Spleen (tissue), 11 donors: ENCODE results near the gene ERC2. TPM values are rescaled to one million over a fixed set of nuclear protein-coding genes. Genes with fewer than 3 reads are reported as not detected.

Experiments
- DNase-seq: peaks from one replicate; pipeline ENCODE4 v3.0.0-alpha.2; 2020
- H3K27ac ChIP-seq, 8 donors: fragments of 200-600 bp; sonication (generic) in 7 of 8; 1 replicate in 4 of 8; 2 replicates in 4 of 8; pipeline versions ENCODE4 v1.5.0 to v1.8.0; 2016 to 2021; ENCODE audit warnings: inconsistent platforms in 4 of 8, mild to moderate bottlenecking in 4 of 8, moderate library complexity in 1 of 8
- H3K27me3 ChIP-seq, 7 donors: fragments of 200-600 bp; sonication (generic) in 6 of 7; replicated peaks in 1 of 7; 1 replicate in 4 of 7; 2 replicates in 3 of 7; pipeline versions ENCODE4 v1.5.0 to v1.8.0; 2016 to 2021; ENCODE audit warnings: inconsistent platforms in 3 of 7, mild to moderate bottlenecking in 1 of 7
- H3K36me3 ChIP-seq, 6 donors: fragments of 200-600 bp; sonication (generic) in 5 of 6; 1 replicate in 4 of 6; 2 replicates in 2 of 6; pipeline versions ENCODE4 v1.5.0 to v1.8.0; 2016 to 2021; ENCODE audit warnings: inconsistent platforms in 2 of 6
- H3K4me1 ChIP-seq, 6 donors: fragments of 200-600 bp; sonication (generic) in 5 of 6; 1 replicate in 3 of 6; 2 replicates in 3 of 6; pipeline versions ENCODE4 v1.5.0 to v1.8.0; 2016 to 2021; ENCODE audit warnings: inconsistent platforms in 3 of 6
- H3K4me3 ChIP-seq, 8 donors: fragments of 200-600 bp; sonication (generic) in 7 of 8; 1 replicate in 4 of 8; 2 replicates in 4 of 8; pipeline versions ENCODE4 v1.5.0 to v1.8.0; 2016 to 2021; ENCODE audit warnings: inconsistent platforms in 4 of 8, mild to moderate bottlenecking in 4 of 8, moderate library complexity in 2 of 8
- H3K9me3 ChIP-seq, 8 donors: fragments of 200-600 bp; sonication (generic) in 7 of 8; 1 replicate in 4 of 8; 2 replicates in 4 of 8; pipeline versions ENCODE4 v1.5.0 to v1.8.0; 2016 to 2021; ENCODE audit warnings: inconsistent platforms in 4 of 8
- CTCF ChIP-seq, 11 experiments: fragments of 200-600 bp in 7 of 11; fragments of 450-650 bp in 4 of 11; sonication (generic) in 4 of 11; IDR thresholded peaks in 8 of 11; conservative IDR thresholded peaks in 3 of 11; 1 replicate in 7 of 11; 2 replicates in 4 of 11; pipeline versions ENCODE4 v1.4.0 to v1.8.0; 2016 to 2021; ENCODE audit warnings: antibody characterized with exemption in 11 of 11, inconsistent platforms in 4 of 11, mild to moderate bottlenecking in 1 of 11
- POLR2A ChIP-seq, 3 donors: fragments of 450-650 bp; IDR thresholded peaks; one replicate each; pipeline ENCODE4 v1.5.1; 2017; ENCODE audit warnings: antibody characterized with exemption in 3 of 3, mild to moderate bottlenecking in 1 of 3
- POLR2AphosphoS5 ChIP-seq, 3 donors: sonication (generic); formaldehyde crosslinking; IDR thresholded peaks; one replicate each; pipeline ENCODE4 v1.5.1; 2017; ENCODE audit warnings: antibody characterized with exemption in 3 of 3
- WGBS, 5 donors: extraction: QIAGEN DNeasy Blood & Tissue Kit in 3 of 5; methylation state at CpG; one replicate each; pipeline versions ENCODE4 v1.1.5 to v1.1.7; 2013 to 2018; 5-methylcytosine and 5-hydroxymethylcytosine counted together
- intact Hi-C: fragments of 100-400 bp; cut with DNase I; formaldehyde crosslinking; loops from one replicate; pipeline ENCODE4 v1.15.0; 2023; ENCODE audit warnings: low total_unique reads
- polyA plus RNA-seq, 3 donors: library from polyadenylated mRNA; stranded (reverse); fragments of 200-250 nt; gene quantifications; one replicate each; pipeline ENCODE4 v1.2.1, GENCODE V29; 2013
- total RNA-seq, 7 donors: library from RNA; depleted of rRNA in 3 of 7; stranded (reverse); fragments of >200 nt in 3 of 7; fragmentation: NEBNext Ultra II Directional in 4 of 7; extraction: Animal tissue kit (Norgen Biotek cat#: 25700) in 4 of 7; gene quantifications; one replicate each; pipeline versions ENCODE4 v1.1.0 to v1.2.1, GENCODE V29; 2016 to 2021
- donor health status: healthy with polysubstance abuse.
- donor health status: DM: no; HTN: no; CAD: no; lungs with moderate emphysema.
- donor health status: DM: no; HTN: no; CAD: no.
- donor health status: Bipolar disorder and iron deficiency.
- donor health status: healthy.
- donor health status: DM: no; HTN: no; CAD: no.
- donor health status: DM: yes; HTN: yes; CAD: no.

Gene ERC2
- total and polyA plus RNA-seq, 10 donors, result 0.04 to 4.9 (median 0.39) TPM

GRCh38 chr3:56322862-56323261, 145.4 kb downstream of the ERC2 start:
- no peaks in the 10 kb centered on the region for H3K27me3 ChIP-seq
- TF ChIP-seq CTCF (IDR thresholded peaks at IDR 0.05 in 8 of 11, conservative IDR thresholded peaks at IDR 0.05 in 3 of 11) (no peak), POLR2AphosphoS5 (IDR thresholded peaks at IDR 0.05) (no peak), POLR2A (IDR thresholded peaks at IDR 0.05) (no peak)
- WGBS, 5 donors, result 65 to 73% (median 69%) methylated on average over 2 of the region's 2 CpGs
- H3K4me1 ChIP-seq, result peaks cover 0 to 7% (median 0%) of the 10 kb centered on the region in 6 donors
- DNase-seq, result no peak
- H3K4me3 ChIP-seq, result no peak overlapping the region
- intact Hi-C loops, result no loop called here
- H3K9me3 ChIP-seq, result no peaks in the 10 kb centered on the region
- no peak overlapping the region for H3K27ac ChIP-seq
- H3K36me3 ChIP-seq, result no peaks in the 10 kb centered on the region

GRCh38 chr3:56321892-56322291, 146.4 kb downstream of the ERC2 start:
- Histone ChIP-seq H3K27ac (no peak overlapping the region), H3K9me3 (no peaks in the 10 kb centered on the region), H3K4me3 (no peak overlapping the region), H3K27me3 (no peaks in the 10 kb centered on the region), H3K4me1 (peaks cover 0 to 7% (median 0%) of the 10 kb centered on the region in 6 donors), H3K36me3 (no peaks in the 10 kb centered on the region)
- intact Hi-C loops, result no loop called here
- no peak for DNase-seq
- TF ChIP-seq CTCF (IDR thresholded peaks at IDR 0.05 in 8 of 11, conservative IDR thresholded peaks at IDR 0.05 in 3 of 11), result no peak
- no peak for TF ChIP-seq POLR2A (IDR thresholded peaks at IDR 0.05)
- no peak for TF ChIP-seq POLR2AphosphoS5 (IDR thresholded peaks at IDR 0.05)
- 57 to 80% (median 69%) methylated on average over 2 of the region's 2 CpGs for WGBS, 5 donors

DNA sequence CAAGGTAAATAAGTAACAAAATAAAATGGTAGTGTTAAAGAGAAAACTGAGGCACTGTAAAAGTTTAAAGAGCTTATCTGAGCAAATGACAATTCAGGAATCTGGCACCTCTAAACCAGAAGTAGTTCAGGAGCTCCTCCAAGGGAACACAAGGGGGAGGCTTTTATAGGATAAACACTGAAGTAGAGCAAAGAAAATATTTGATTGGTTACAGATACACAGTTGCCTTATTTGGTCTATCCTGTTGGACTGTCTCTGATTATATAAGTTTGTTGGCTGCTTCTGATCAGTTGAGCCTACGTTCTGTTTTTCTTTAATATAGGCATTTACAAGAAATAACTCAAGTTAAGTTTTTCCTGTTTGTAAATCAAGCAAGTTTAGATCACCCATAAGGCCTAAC, 146.9 kb downstream of the ERC2 start:
- TF ChIP-seq CTCF (IDR thresholded peaks at IDR 0.05 in 8 of 11, conservative IDR thresholded peaks at IDR 0.05 in 3 of 11) (no peak), POLR2A (IDR thresholded peaks at IDR 0.05) (no peak), POLR2AphosphoS5 (IDR thresholded peaks at IDR 0.05) (no peak)
- Histone ChIP-seq H3K36me3 (no peaks in the 10 kb centered on the region), H3K4me1 (peaks cover 0 to 7% (median 0%) of the 10 kb centered on the region in 6 donors), H3K27ac (no peak overlapping the region), H3K9me3 (no peaks in the 10 kb centered on the region), H3K4me3 (no peak overlapping the region), H3K27me3 (no peaks in the 10 kb centered on the region)
- 56 to 76% (median 65%) methylated on average over 1 of the region's 1 CpG for WGBS, 5 donors
- intact Hi-C loops, result no loop called here
- no peak for DNase-seq

- H3K27me3 ChIP-seq, result no peaks in the 10 kb centered on the region
- H3K36me3 ChIP-seq, result no peaks in the 10 kb centered on the region
- no peak for DNase-seq
- WGBS, 5 donors, result 55 to 70% (median 68%) methylated on average over 5 of the region's 5 CpGs
- intact Hi-C loops, result no loop called here
- peaks cover 0 to 7% (median 0%) of the 10 kb centered on the region in 6 donors for H3K4me1 ChIP-seq
- no peaks in the 10 kb centered on the region for H3K9me3 ChIP-seq
- no peak for TF ChIP-seq CTCF (IDR thresholded peaks at IDR 0.05 in 8 of 11, conservative IDR thresholded peaks at IDR 0.05 in 3 of 11)
- TF ChIP-seq POLR2AphosphoS5 (IDR thresholded peaks at IDR 0.05), result no peak
- TF ChIP-seq POLR2A (IDR thresholded peaks at IDR 0.05), result no peak
- no peak overlapping the region for H3K27ac ChIP-seq
- H3K4me3 ChIP-seq, result no peak overlapping the region
Measured at GRCh38 chr3:56320883-56321282, 147.4 kb downstream of the ERC2 start.
